ENCODE results near the gene SPOCK1. TPM values are rescaled to one million over a fixed set of nuclear protein-coding genes. Genes with fewer than 3 reads are reported as not detected.
A peak's percentile ranks its signal among the peaks of the same experiment; 100 is the strongest.

Gene SPOCK1
- total RNA-seq, 2 donors from 2014 or later = 75.0 to 213 TPM

- intact Hi-C loops (cut with DNase I) = no loop called here
- ATAC-seq (peak in 1 of 2 donors; percentile 77), DNase-seq (no peak)
Measured at GRCh38 chr5:137136991-137137632, 362.0 kb downstream of the SPOCK1 start.

GRCh38 chr5:137134920-137135532, 364.1 kb downstream of the SPOCK1 start:
- intact Hi-C loops (cut with DNase I) = no loop called here
- DNase-seq = no peak
- no peak for ATAC-seq

GRCh38 chr5:137129886-137130680, 369.0 kb downstream of the SPOCK1 start:
- ATAC-seq (no peak), DNase-seq (no peak)
- intact Hi-C loops (cut with DNase I) = no loop called here

GRCh38 chr5:137128012-137128411, 371.1 kb downstream of the SPOCK1 start:
- DNase-seq = no peak
- intact Hi-C loops (cut with DNase I) = no loop called here
- ATAC-seq = no peak

GRCh38 chr5:137126829-137127228, 372.3 kb downstream of the SPOCK1 start:
- intact Hi-C loops (cut with DNase I) = no loop called here
- ATAC-seq = no peak

GRCh38 chr5:137122558-137122957, 376.6 kb downstream of the SPOCK1 start:
- intact Hi-C loops (cut with DNase I) = no loop called here
- DNase-seq (no peak), ATAC-seq (no peak)

More at GRCh38 chr5:137126829-137127228, 372.3 kb downstream of the SPOCK1 start:
- no peak for DNase-seq

- ATAC-seq (no peak), DNase-seq (no peak)
- intact Hi-C loops (cut with DNase I) = no loop called here
Measured at GRCh38 chr5:137122075-137122474, 377.1 kb downstream of the SPOCK1 start.

- DNase-seq (no peak), ATAC-seq (no peak)
- intact Hi-C loops (cut with DNase I) = no loop called here
Measured at GRCh38 chr5:137119321-137119720, 379.8 kb downstream of the SPOCK1 start.

- no peak for ATAC-seq
- intact Hi-C loops (cut with DNase I) = no loop called here
Measured at GRCh38 chr5:137118629-137119028, 380.5 kb downstream of the SPOCK1 start.

GRCh38 chr5:137115152-137115551, 384.0 kb downstream of the SPOCK1 start:
- DNase-seq = no peak
- ATAC-seq = no peak
- intact Hi-C loops (cut with DNase I) = no loop called here

More at GRCh38 chr5:137118629-137119028, 380.5 kb downstream of the SPOCK1 start:
- no peak for DNase-seq

GRCh38 chr5:137114529-137114928, 384.6 kb downstream of the SPOCK1 start:
- ATAC-seq = peak; percentile 19 to 67
- no peak for DNase-seq
- intact Hi-C loops (cut with DNase I) = no loop called here

- DNase-seq (no peak), ATAC-seq (no peak)
- intact Hi-C loops (cut with DNase I) = no loop called here
Measured at GRCh38 chr5:137113939-137114338, 385.2 kb downstream of the SPOCK1 start.

- intact Hi-C loops (cut with DNase I) = no loop called here
- no peak for DNase-seq
- ATAC-seq = no peak
Measured at GRCh38 chr5:137113161-137113560, 386.0 kb downstream of the SPOCK1 start.

- no peak for ATAC-seq
Measured at GRCh38 chr5:137105351-137106035, 393.6 kb downstream of the SPOCK1 start.

GRCh38 chr5:137101544-137101943, 397.6 kb downstream of the SPOCK1 start:
- intact Hi-C loops (cut with DNase I) = no loop called here
- DNase-seq (no peak), ATAC-seq (peak in 1 of 2 donors; percentile 30)

More at GRCh38 chr5:137105351-137106035, 393.6 kb downstream of the SPOCK1 start:
- intact Hi-C loops (cut with DNase I) = no loop called here
- DNase-seq = no peak

GRCh38 chr5:137099651-137100050, 399.5 kb downstream of the SPOCK1 start:
- DNase-seq = no peak
- intact Hi-C loops (cut with DNase I) = no loop called here

GRCh38 chr5:137098663-137099062, 400.5 kb downstream of the SPOCK1 start:
- DNase-seq (no peak), ATAC-seq (no peak)
- intact Hi-C loops (cut with DNase I) = no loop called here

More at GRCh38 chr5:137099651-137100050, 399.5 kb downstream of the SPOCK1 start:
- ATAC-seq = no peak

GRCh38 chr5:137098238-137098637, 400.9 kb downstream of the SPOCK1 start:
- DNase-seq = no peak
- intact Hi-C loops (cut with DNase I) = no loop called here
- no peak for ATAC-seq

- intact Hi-C loops (cut with DNase I) = no loop called here
- no peak for DNase-seq
- peak in 1 of 2 donors; percentile 14 for ATAC-seq
Measured at GRCh38 chr5:137097203-137097602, 401.9 kb downstream of the SPOCK1 start.

Data from left cardiac atrium (tissue), 4 donors.